Stimulated activated CD4-positive, alpha-beta T cell treated with anti-CD3 and anti-CD28 coated beads, TNF-alpha, amount 100 ng/mL, for 24 hours (primary cell): ENCODE data around the gene ABHD15.
"Not testable (repeated sequence)": the region's sequence is repeated elsewhere in the genome, so short reads cannot be mapped to it uniquely, and the experiment has no call there.

ENCODE experiments used
- DNase-seq, 3 experiments: peaks; one replicate each; pipeline ENCODE4 v3.0.0-alpha.2; 2020; ENCODE audit warnings: low read depth in 3 of 3

The ABHD15 gene

GRCh38 chr17:29568331-29569244 is 1.8 kb upstream of the ABHD15 start, which contains the start of gene TP53I13:
Gene TP53I13, plus strand, starts transcription at chr17:29568701. Its CDS starts 58 bp downstream, at chr17:29568759.
- peak; percentile 78 to 95 (median 85) for DNase-seq

DNA sequence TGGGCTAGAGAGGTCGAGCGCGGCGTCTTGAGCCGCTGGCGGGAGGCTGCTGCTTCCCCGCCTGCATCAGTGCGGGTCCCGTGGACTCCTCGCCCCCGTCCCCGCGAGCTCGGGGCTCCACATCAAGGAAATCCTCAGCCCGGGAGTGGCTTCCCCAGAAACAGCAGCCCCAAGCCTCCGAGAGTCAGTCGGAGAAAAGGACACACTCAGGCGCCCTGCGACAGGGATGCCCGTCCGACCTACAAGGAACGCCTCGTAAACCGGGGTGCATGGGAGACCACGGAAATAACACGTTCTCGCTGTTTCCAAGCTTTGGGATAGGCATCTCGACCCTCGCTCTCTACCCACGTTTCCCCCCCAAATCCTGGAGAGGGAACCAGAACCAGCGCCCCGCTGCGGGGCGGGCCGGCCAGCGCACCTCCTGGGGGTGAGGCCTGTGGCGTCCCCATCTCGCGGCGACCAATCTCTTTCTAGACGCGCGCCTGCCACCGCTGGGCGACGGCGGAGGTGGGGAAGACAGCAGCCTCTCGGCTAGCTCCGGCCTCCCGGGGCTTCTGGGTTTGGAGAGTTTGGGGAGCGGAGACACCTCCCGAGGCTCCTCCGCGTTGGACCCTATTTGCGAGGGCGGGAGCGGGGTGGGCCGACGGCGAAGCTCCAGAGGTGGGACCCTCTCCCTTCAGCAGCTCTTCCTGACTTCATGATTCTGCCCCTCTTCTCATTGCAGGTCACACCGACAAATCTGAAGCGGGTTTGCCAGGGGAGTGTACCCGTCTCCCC is 905 bp upstream of the ABHD15 start:
- DNase-seq, result peak in 2 of 3 experiments; percentile 59 to 77

GRCh38 chr17:29567304-29567553 is 392 bp upstream of the ABHD15 start:
- no peak for DNase-seq

DNA sequence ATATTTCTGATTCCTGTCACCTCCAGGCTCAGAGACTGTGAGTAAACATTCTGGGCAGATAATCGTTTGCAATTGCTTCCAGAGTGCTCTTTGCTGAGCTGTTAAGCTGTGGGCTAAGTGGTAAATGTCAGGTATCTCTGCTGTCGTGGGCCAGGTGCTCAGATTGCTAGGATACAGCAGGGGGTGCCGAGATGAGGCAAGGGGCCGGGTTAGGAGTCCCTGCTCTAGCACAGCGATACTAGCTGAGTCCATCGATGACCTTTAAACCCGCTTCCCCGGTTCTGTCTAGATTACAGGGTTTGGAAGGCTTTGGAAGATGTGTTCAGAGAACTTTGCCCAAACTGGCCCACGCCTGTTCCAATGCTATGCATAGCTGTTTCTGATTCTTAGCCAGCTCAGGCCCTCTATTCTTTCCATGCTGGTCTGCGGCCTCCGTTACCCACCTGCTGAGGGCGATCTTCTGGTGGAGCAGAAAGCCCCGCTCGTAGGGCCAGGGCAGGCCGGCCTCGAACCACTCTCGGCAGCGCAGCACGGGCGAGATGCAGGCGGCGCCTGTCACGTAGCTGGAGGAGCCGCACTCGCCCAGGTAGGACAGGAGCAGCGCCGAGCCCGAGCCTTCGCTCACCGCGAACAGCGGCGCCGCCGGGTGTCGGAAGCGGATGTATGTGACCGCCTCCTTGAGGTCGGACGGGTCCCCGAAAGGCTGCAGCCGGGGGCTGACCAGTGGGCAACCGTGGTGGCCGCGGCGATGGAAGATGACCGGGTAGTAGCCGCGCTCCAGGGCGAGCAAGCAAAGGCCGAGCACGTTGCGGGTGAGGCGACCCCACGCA is 979 bp downstream of the ABHD15 start:
- DNase-seq, result peak in 1 of 3 experiments; percentile 56

DNA sequence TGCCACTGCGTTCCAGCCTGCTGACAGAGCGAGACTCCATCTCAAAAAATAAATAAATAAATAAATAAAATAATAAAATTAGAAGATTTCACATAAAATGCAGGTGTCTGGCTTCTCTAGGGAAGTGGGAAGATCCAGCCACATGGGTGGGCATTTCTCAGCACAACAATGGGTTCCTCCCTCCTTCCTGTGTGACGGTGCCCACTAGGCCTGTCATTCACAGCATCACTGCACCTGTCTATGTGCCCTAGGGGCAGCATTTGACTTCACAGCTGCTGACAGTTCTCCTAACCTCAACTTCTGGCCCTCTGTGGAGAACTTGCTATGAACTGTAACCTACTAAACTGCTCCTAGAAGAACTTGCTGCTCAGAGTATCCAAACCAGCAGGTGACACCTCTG is 3.0 kb downstream of the ABHD15 start:
- no peak for DNase-seq

- no peak for DNase-seq
Observed at GRCh38 chr17:29562615-29563014, 4.2 kb downstream of the ABHD15 start.

GRCh38 chr17:29561554-29562517 is 5.0 kb downstream of the ABHD15 start:
- DNase-seq, result no peak

DNA sequence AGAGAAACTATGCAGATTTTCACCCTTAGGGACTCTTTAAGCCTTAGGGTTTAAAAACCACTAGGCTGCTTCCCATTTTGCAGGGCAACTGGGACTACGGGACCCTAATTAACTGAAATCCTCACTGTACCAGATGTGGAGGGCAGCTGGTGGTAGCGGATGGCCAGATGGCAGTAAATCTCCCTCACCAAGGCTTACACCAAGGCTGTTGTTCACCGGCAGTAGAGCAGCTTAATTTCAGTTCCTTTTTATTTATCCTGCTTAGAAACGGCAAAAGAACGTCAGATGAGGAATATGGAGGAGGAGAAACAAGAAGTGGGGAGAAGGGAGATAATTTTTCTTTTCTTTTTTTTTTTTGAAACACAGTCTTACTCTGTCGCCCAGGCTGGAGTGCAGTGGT is 6.5 kb downstream of the ABHD15 start:
- DNase-seq, result no peak

DNA sequence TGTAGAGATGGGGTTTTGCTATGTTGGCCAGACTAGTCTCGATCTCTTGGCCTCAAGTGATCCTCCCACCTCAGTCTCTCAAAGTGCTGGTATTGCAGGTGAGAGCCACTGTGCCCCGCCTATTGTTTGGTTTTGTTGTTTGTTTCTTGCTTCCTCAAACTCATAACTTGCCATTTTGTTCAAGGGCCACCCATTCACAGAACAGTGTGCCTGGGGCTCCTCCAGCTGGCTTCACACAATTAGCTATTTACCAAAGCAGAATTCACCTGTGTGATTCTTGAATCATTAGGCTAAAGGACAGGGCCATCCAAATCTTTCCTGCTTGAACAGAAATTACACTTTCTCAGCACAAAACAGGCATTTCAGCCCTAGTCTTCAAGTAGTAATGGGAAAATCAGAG is 7.2 kb downstream of the ABHD15 start:
- no peak for DNase-seq

- not testable (repeated sequence) for DNase-seq
Observed at GRCh38 chr17:29558139-29558538, 8.7 kb downstream of the ABHD15 start.

DNA sequence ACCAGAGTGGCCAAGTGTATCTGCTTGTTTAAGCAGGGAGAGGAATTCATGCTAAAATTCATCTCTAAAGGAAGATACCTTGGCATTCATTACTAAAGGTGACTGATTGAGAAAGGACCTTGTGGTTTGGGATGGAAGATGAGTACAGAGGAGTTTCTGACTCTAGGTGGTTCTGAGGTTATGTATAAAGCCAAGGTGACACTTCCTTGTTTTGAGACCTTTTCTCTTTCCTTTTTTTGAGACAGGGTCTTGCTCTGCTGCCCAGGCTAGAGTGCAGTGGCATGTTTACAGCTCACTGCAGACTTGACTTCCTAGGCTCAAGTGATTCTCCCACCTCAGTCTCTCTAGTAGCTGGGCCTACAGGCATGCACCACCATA is 9.1 kb downstream of the ABHD15 start:
- no peak for DNase-seq

- no peak for DNase-seq
Observed at GRCh38 chr17:29557085-29557738, 9.6 kb downstream of the ABHD15 start.

DNA sequence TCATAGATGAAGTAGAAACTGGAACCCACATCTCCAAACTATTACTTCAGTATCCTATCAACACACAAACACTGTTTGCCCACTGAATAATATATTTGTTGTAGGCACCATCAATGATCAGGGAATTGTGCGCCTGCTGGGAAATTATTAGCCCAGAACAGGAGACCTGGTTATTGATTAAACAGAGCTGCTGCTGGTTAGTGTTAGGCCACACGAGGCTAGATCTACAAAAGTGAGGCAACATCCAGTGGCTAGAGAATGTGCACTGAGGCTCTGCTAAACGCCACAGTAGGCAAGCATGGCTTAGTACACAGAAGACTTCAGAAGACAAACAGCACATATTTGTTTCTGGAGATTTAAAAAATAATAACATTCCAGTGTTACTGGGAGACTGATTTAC is 11.0 kb downstream of the ABHD15 start:
- no peak for DNase-seq

- DNase-seq, result no peak
Observed at GRCh38 chr17:29549177-29549923, 17.5 kb downstream of the ABHD15 start.

DNA sequence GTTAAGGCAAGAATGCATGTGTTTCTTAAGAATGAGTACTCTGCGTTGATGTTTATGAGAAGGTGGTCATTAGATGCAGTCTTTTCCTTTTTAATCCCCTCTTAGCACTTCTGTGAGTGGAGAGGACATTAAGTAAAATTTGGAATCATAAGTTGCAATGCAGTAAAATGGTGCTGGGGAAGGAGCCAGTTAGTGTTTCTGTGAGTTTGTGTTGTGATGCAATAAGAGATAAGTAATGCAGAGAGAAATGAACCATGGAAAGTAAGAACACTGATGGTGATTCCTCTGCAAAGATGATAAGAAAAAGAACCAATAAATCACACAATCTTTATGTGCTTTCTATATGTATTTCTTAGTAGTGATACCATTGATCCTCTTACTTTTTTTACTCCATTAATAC is 20.0 kb downstream of the ABHD15 start:
- DNase-seq, result no peak

DNA sequence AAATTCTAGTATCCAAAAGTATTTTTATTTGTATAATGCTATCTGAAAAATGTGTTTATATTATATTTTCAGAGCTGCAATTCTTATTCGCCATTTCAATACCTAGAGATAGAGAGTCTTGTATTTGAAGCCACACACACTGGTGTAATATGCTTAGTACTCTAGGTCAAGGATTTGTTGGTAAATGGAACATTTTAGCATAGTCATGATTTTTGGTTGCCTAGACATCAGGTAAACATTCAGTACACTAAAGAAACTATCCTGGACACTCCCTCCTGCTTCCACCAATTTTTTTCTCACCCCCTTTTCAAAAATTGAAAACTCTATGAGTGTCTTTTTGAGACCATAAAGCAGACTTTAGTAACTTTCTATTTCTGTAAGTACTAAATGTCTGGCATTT is 20.8 kb downstream of the ABHD15 start:
- DNase-seq, result no peak

GRCh38 chr17:29544066-29544465 is 22.8 kb downstream of the ABHD15 start:
- DNase-seq, result no peak

GRCh38 chr17:29533976-29534375 is 32.9 kb downstream of the ABHD15 start:
- DNase-seq, result no peak

DNA sequence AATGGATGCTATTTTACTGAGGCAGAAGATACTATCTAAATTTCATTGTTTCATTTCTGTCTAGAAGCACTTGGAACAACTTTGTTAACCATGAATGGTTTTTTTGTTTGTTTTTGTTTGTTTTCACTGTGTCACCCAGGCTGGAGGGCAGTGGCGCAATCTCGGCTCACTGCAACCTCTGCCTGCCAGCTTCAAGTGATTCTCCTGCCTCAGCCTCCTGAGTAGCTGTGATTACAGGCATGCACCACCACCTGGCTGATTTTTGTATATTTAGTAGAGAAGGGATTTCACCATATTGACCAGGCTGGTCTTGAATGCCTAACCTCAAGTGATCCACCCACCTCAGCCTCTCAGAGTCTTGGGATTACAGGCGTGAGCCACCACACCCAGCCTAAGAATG is 40.5 kb downstream of the ABHD15 start:
- no peak for DNase-seq

DNA sequence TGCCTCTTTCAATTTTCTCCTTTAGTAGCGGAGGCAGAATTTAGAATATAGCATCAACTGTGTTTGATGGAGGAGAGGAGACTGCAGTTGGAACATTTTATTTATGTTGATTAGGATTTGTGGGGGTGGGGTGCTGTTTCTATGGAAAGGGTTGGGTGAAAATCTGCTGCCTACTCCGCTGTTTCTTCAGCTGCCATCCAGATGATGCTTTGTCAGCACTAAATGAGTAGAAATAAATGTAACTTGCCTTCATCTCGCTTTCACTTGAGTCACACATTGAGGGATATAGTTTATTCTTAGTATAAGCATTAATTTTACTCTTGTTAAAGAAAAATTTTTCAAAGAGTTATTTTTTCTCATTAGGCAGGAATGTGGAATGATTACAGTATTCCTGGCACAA is 42.1 kb downstream of the ABHD15 start:
- no peak for DNase-seq
